ENCODE measurements around the gene UVRAG. TPM values are rescaled to one million over a fixed set of nuclear protein-coding genes. Genes with fewer than 3 reads are reported as not detected.

The UVRAG gene
- 48.5 TPM for total RNA-seq

DNA sequence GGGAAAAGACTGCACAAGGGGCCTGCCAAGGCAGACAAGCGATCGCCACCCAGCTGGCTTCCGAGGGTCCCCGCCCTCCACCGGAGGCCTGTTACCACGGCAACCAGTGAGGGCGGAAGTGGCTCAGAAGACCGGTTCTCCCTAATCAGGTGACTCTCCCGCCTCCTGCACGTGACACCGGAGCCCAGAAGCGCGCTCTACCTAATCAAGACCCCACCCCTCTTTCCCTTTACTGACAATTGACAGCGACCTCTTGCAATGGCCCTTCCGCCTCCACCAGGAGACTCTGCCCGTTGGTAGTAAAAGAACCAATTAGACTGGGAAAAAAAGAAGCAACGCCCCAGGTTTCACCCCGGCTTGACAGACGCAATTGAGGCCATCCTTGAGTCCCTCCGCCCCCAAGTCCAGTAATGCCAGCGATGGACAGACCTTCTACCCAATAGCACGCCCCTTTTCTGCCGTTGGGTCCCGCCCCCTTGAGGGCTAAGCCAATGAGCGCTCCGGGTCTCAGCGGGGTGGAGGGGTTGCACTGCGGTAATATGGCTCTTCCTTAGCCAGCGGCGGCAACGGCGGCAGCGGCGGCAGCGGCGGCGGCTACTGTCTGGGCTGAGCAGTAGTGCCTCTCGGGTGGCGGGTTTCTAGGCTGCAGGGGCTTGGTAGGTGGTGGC, at the start of gene UVRAG:
TSS of gene UVRAG (plus strand) at position 534 of the 668 bp plus-strand sequence. CDS start 198 bp downstream, outside the sequence.

GRCh38 chr11:75768112-75768908, 46.7 kb upstream of the UVRAG start, which contains the start of gene DGAT2:
DGAT2 (plus strand) TSS chr11:75768778; CDS start chr11:75768992, 214 bp downstream.

Small RNAs within 50 kb of the gene (small RNA-seq; reads per million reads assigned to genes)
- not detected for gene RF00019 (ENCODE audit: low replicate concordance)
- gene RNA5SP344 (ENCODE audit: low replicate concordance), result not detected

Other genes with a start within 250 kb of the UVRAG start
- gene MAP6, start 146.2 kb upstream of the UVRAG start, total RNA-seq, result 137 TPM
- gene MOGAT2, start 97.4 kb upstream of the UVRAG start, total RNA-seq, result not detected
- gene DGAT2, start 46.4 kb upstream of the UVRAG start, total RNA-seq, result 2.8 TPM